H1 (cell line): ENCODE data around the gene ANK3. TPM values are rescaled to one million over a fixed set of nuclear protein-coding genes. Genes with fewer than 3 reads are reported as not detected.

ENCODE experiments used
- GABPA ChIP-seq: IDR thresholded peaks from 2 replicates; pipeline ENCODE4 v1.6.1; 2011; ENCODE audit warnings: mild to moderate bottlenecking, low read length, moderate library complexity, borderline replicate concordance; ENCODE audit not compliant: insufficient read depth
- RAD21 ChIP-seq, 2 experiments: IDR thresholded peaks in 1 of 2; conservative IDR thresholded peaks in 1 of 2; 2 replicates each; pipeline ENCODE4 v1.6.1; 2011; ENCODE audit warnings: low read depth in 2 of 2, low read length in 2 of 2, improper control_type of control experiment in 1 of 2, inconsistent platforms in 1 of 2, mild to moderate bottlenecking in 1 of 2, moderate library complexity in 1 of 2
- ZNF274 ChIP-seq: IDR thresholded peaks from 2 replicates; pipeline ENCODE4 v1.7.0; 2012; ENCODE audit warnings: low read length, borderline replicate concordance; ENCODE audit errors: extremely low read depth
- polyA plus RNA-seq, 7 experiments: library from polyadenylated mRNA; depleted of rRNA in 3 of 7; stranded (reverse) in 5 of 7; unstranded in 2 of 7; fragments of >200 nt in 5 of 7; fragments of 200-250 nt in 2 of 7; gene quantifications; 1 replicate in 5 of 7; 2 replicates in 1 of 7; 4 replicates in 1 of 7; pipeline versions ENCODE4 v1.2.1 to v1.2.3, GENCODE V29; 2011 to 2013; ENCODE audit warnings: missing spikeins in 2 of 7, mixed read lengths in 2 of 7
- total RNA-seq: library from RNA; stranded (reverse); fragmentation: NEBNext Ultra II Directional; extraction: Animal tissue kit (Norgen Biotek cat#: 25700); gene quantifications from 2 replicates; pipeline ENCODE4 v1.2.1, GENCODE V29; 2021
- TF ChIP-seq, protein P1 (sequence below): fragments of 300-600 bp; sonication (generic); IDR thresholded peaks from 2 replicates; pipeline ENCODE4 v1.7.1; 2012; ENCODE audit warnings: low read length, moderate library complexity, mild to moderate bottlenecking, inconsistent platforms; ENCODE audit not compliant: insufficient replicate concordance
- TF ChIP-seq, protein P2 (sequence below): IDR thresholded peaks from 2 replicates; pipeline ENCODE4 v1.6.1; 2011; ENCODE audit warnings: low read length, improper control_type of control experiment
- TF ChIP-seq, protein P3 (sequence below): IDR thresholded peaks from 2 replicates; pipeline ENCODE4 v1.6.1; 2012; ENCODE audit warnings: inconsistent platforms
- TF ChIP-seq, protein P4 (sequence below): IDR thresholded peaks from 2 replicates; pipeline ENCODE4 v1.6.1; 2012; ENCODE audit warnings: inconsistent platforms

Gene ANK3
- total and polyA plus RNA-seq, 2 of the 8 experiments (the other 6 are each of a cell fraction or from before 2014, with no cell fraction given) = 18.1 to 67.9 TPM

DNA sequence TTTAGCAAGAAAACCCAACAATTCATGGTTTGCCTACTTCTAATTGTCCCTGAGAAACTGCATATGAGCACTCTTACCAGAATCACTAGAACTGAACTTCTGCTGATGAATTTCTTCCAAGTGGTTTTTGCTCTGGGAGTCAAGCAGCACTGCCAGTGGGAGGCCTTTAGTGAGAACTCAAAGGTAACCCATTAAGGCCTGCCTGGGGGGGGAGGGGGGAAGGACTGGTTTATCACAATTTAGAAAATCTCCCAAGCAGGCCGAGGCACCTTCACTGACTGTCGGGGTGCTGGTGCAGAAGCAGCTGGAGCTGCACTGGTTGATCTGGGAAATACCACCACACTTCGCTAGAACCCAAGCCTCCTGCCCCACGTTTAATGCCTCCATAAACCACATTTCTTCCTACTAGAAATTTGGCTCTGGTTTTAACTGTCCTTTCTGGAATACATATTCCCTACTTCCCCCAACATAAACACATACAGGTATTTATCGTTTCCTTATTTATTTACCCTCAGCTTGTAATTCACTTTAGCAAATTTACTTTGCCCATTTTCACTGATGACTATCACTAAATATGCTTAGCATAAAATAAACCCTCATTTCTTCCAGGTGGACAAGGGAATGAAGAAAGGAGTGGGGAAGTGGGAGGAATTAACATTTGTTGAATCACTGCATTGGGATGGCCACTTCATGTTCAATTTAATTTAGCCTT, 14.2 kb downstream of the ANK3 start (continued):
- TF ChIP-seq, protein P1, sequence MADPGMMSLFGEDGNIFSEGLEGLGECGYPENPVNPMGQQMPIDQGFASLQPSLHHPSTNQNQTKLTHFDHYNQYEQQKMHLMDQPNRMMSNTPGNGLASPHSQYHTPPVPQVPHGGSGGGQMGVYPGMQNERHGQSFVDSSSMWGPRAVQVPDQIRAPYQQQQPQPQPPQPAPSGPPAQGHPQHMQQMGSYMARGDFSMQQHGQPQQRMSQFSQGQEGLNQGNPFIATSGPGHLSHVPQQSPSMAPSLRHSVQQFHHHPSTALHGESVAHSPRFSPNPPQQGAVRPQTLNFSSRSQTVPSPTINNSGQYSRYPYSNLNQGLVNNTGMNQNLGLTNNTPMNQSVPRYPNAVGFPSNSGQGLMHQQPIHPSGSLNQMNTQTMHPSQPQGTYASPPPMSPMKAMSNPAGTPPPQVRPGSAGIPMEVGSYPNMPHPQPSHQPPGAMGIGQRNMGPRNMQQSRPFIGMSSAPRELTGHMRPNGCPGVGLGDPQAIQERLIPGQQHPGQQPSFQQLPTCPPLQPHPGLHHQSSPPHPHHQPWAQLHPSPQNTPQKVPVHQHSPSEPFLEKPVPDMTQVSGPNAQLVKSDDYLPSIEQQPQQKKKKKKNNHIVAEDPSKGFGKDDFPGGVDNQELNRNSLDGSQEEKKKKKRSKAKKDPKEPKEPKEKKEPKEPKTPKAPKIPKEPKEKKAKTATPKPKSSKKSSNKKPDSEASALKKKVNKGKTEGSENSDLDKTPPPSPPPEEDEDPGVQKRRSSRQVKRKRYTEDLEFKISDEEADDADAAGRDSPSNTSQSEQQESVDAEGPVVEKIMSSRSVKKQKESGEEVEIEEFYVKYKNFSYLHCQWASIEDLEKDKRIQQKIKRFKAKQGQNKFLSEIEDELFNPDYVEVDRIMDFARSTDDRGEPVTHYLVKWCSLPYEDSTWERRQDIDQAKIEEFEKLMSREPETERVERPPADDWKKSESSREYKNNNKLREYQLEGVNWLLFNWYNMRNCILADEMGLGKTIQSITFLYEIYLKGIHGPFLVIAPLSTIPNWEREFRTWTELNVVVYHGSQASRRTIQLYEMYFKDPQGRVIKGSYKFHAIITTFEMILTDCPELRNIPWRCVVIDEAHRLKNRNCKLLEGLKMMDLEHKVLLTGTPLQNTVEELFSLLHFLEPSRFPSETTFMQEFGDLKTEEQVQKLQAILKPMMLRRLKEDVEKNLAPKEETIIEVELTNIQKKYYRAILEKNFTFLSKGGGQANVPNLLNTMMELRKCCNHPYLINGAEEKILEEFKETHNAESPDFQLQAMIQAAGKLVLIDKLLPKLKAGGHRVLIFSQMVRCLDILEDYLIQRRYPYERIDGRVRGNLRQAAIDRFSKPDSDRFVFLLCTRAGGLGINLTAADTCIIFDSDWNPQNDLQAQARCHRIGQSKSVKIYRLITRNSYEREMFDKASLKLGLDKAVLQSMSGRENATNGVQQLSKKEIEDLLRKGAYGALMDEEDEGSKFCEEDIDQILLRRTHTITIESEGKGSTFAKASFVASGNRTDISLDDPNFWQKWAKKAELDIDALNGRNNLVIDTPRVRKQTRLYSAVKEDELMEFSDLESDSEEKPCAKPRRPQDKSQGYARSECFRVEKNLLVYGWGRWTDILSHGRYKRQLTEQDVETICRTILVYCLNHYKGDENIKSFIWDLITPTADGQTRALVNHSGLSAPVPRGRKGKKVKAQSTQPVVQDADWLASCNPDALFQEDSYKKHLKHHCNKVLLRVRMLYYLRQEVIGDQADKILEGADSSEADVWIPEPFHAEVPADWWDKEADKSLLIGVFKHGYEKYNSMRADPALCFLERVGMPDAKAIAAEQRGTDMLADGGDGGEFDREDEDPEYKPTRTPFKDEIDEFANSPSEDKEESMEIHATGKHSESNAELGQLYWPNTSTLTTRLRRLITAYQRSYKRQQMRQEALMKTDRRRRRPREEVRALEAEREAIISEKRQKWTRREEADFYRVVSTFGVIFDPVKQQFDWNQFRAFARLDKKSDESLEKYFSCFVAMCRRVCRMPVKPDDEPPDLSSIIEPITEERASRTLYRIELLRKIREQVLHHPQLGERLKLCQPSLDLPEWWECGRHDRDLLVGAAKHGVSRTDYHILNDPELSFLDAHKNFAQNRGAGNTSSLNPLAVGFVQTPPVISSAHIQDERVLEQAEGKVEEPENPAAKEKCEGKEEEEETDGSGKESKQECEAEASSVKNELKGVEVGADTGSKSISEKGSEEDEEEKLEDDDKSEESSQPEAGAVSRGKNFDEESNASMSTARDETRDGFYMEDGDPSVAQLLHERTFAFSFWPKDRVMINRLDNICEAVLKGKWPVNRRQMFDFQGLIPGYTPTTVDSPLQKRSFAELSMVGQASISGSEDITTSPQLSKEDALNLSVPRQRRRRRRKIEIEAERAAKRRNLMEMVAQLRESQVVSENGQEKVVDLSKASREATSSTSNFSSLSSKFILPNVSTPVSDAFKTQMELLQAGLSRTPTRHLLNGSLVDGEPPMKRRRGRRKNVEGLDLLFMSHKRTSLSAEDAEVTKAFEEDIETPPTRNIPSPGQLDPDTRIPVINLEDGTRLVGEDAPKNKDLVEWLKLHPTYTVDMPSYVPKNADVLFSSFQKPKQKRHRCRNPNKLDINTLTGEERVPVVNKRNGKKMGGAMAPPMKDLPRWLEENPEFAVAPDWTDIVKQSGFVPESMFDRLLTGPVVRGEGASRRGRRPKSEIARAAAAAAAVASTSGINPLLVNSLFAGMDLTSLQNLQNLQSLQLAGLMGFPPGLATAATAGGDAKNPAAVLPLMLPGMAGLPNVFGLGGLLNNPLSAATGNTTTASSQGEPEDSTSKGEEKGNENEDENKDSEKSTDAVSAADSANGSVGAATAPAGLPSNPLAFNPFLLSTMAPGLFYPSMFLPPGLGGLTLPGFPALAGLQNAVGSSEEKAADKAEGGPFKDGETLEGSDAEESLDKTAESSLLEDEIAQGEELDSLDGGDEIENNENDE = no peak
- TF ChIP-seq, protein P2, sequence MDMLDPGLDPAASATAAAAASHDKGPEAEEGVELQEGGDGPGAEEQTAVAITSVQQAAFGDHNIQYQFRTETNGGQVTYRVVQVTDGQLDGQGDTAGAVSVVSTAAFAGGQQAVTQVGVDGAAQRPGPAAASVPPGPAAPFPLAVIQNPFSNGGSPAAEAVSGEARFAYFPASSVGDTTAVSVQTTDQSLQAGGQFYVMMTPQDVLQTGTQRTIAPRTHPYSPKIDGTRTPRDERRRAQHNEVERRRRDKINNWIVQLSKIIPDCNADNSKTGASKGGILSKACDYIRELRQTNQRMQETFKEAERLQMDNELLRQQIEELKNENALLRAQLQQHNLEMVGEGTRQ = no peak
- TF ChIP-seq, protein P3, sequence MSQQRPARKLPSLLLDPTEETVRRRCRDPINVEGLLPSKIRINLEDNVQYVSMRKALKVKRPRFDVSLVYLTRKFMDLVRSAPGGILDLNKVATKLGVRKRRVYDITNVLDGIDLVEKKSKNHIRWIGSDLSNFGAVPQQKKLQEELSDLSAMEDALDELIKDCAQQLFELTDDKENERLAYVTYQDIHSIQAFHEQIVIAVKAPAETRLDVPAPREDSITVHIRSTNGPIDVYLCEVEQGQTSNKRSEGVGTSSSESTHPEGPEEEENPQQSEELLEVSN = no peak
- no peak for TF ChIP-seq GABPA
- no peak for TF ChIP-seq ZNF274
- TF ChIP-seq, protein P4, sequence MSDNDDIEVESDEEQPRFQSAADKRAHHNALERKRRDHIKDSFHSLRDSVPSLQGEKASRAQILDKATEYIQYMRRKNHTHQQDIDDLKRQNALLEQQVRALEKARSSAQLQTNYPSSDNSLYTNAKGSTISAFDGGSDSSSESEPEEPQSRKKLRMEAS = no peak
- no peak for TF ChIP-seq RAD21 (IDR thresholded peaks at IDR 0.05 in 1 of 2, conservative IDR thresholded peaks at IDR 0.05 in 1 of 2; ENCODE audit: low read depth in 2 of 2, low read length in 2 of 2)
